ENCODE results near the gene TNFRSF11A.

The TNFRSF11A gene

GRCh38 chr18:62394006-62394763, 69.1 kb downstream of the TNFRSF11A start:
- H3K27me3 ChIP-seq (replicated peaks; ENCODE audit: control insufficient read depth, insufficient read depth, low read length), result no peaks in the 10 kb centered on the region
- H3K4me3 ChIP-seq (replicated peaks; ENCODE audit: low read depth, low read length), result no peak overlapping the region
- H3K36me3 ChIP-seq (ENCODE audit: control insufficient read depth, insufficient read depth, low read length), result no peaks in the 10 kb centered on the region
- no peak for TF ChIP-seq CTCF (IDR thresholded peaks at IDR 0.05; ENCODE audit: insufficient read depth, low read length, poor library complexity, severe bottlenecking)
- no peak for DNase-seq (ENCODE audit: extremely low read depth, insufficient read length)

GRCh38 chr18:62396381-62396780, 71.3 kb downstream of the TNFRSF11A start:
- no peak for TF ChIP-seq CTCF (IDR thresholded peaks at IDR 0.05; ENCODE audit: insufficient read depth, low read length, poor library complexity, severe bottlenecking)
- no peak overlapping the region for H3K4me3 ChIP-seq (replicated peaks; ENCODE audit: low read depth, low read length)
- H3K36me3 ChIP-seq (ENCODE audit: control insufficient read depth, insufficient read depth, low read length), result no peaks in the 10 kb centered on the region
- no peaks in the 10 kb centered on the region for H3K27me3 ChIP-seq (replicated peaks; ENCODE audit: control insufficient read depth, insufficient read depth, low read length)
- no peak for DNase-seq (ENCODE audit: extremely low read depth, insufficient read length)

- TF ChIP-seq CTCF (IDR thresholded peaks at IDR 0.05; ENCODE audit: insufficient read depth, low read length, poor library complexity, severe bottlenecking), result no peak
Measured at GRCh38 chr18:62396967-62397366, 71.9 kb downstream of the TNFRSF11A start.

GRCh38 chr18:62398291-62398690, 73.2 kb downstream of the TNFRSF11A start:
- Histone ChIP-seq H3K4me3 (replicated peaks; ENCODE audit: low read depth, low read length) (no peak overlapping the region), H3K27me3 (replicated peaks; ENCODE audit: control insufficient read depth, insufficient read depth, low read length) (no peaks in the 10 kb centered on the region), H3K36me3 (ENCODE audit: control insufficient read depth, insufficient read depth, low read length) (no peaks in the 10 kb centered on the region)
- no peak for DNase-seq (ENCODE audit: extremely low read depth, insufficient read length)
- no peak for TF ChIP-seq CTCF (IDR thresholded peaks at IDR 0.05; ENCODE audit: insufficient read depth, low read length, poor library complexity, severe bottlenecking)

More at GRCh38 chr18:62396967-62397366, 71.9 kb downstream of the TNFRSF11A start:
- DNase-seq (ENCODE audit: extremely low read depth, insufficient read length), result no peak
- Histone ChIP-seq H3K27me3 (replicated peaks; ENCODE audit: control insufficient read depth, insufficient read depth, low read length) (no peaks in the 10 kb centered on the region), H3K36me3 (ENCODE audit: control insufficient read depth, insufficient read depth, low read length) (no peaks in the 10 kb centered on the region), H3K4me3 (replicated peaks; ENCODE audit: low read depth, low read length) (no peak overlapping the region)

- TF ChIP-seq CTCF (IDR thresholded peaks at IDR 0.05; ENCODE audit: insufficient read depth, low read length, poor library complexity, severe bottlenecking), result no peak
- no peaks in the 10 kb centered on the region for H3K27me3 ChIP-seq (replicated peaks; ENCODE audit: control insufficient read depth, insufficient read depth, low read length)
- no peak for DNase-seq (ENCODE audit: extremely low read depth, insufficient read length)
- H3K4me3 ChIP-seq (replicated peaks; ENCODE audit: low read depth, low read length), result no peak overlapping the region
- H3K36me3 ChIP-seq (ENCODE audit: control insufficient read depth, insufficient read depth, low read length), result no peaks in the 10 kb centered on the region
Measured at GRCh38 chr18:62399276-62399675, 74.2 kb downstream of the TNFRSF11A start.

All from GM06990 (cell line).